Ascending aorta (tissue), 2 donors: ENCODE results near the gene ARHGAP10. TPM values are rescaled to one million over a fixed set of nuclear protein-coding genes. Genes with fewer than 3 reads are reported as not detected.
A peak's percentile ranks its signal among the peaks of the same experiment; 100 is the strongest.

Source experiments
- DNase-seq, 2 donors: peaks; one replicate each; pipeline ENCODE4 v3.0.0-alpha.2; 2019; ENCODE audit warnings: low spot score in 2 of 2
- H3K27ac ChIP-seq, 2 donors: fragments of 200-600 bp; sonication (generic); one replicate each; pipeline ENCODE4 v1.5.1; 2016 to 2017; ENCODE audit warnings: mild to moderate bottlenecking in 1 of 2
- H3K27me3 ChIP-seq: fragments of 200-600 bp; sonication (generic); one replicate; pipeline ENCODE4 v1.5.1; 2017
- H3K36me3 ChIP-seq, 2 donors: fragments of 200-600 bp; sonication (generic); one replicate each; pipeline ENCODE4 v1.5.1; 2016
- H3K4me1 ChIP-seq, 2 donors: fragments of 200-600 bp; sonication (generic); one replicate each; pipeline ENCODE4 v1.5.1; 2016 to 2017; ENCODE audit warnings: mild to moderate bottlenecking in 1 of 2
- H3K4me3 ChIP-seq, 2 donors: fragments of 200-600 bp; sonication (generic); one replicate each; pipeline ENCODE4 v1.5.1; 2016 to 2017; ENCODE audit warnings: mild to moderate bottlenecking in 1 of 2
- H3K9me3 ChIP-seq, 2 donors: fragments of 200-600 bp; sonication (generic); one replicate each; pipeline ENCODE4 v1.5.1; 2016
- CTCF ChIP-seq, 3 experiments: fragments of 200-600 bp in 2 of 3; fragments of 450-650 bp in 1 of 3; sonication (generic) in 2 of 3; IDR thresholded peaks; one replicate each; pipeline ENCODE4 v1.5.1; 2016 to 2019; ENCODE audit warnings: antibody characterized with exemption in 3 of 3, mild to moderate bottlenecking in 1 of 3, moderate library complexity in 1 of 3
- intact Hi-C: fragments of 100-400 bp; cut with DNase I; formaldehyde crosslinking; loops from one replicate; pipeline ENCODE4 v1.15.1; 2023
- total RNA-seq: library from RNA; depleted of rRNA; stranded (reverse); fragments of >200 nt; gene quantifications from one replicate; pipeline ENCODE4 v1.1.0, GENCODE V29; 2016

ARHGAP10 gene
- total RNA-seq, 1 donor from 2014 or later, result 77.3 TPM

GRCh38 chr4:147854154-147854553 is 122.3 kb downstream of the ARHGAP10 start:
- Histone ChIP-seq H3K36me3 (peaks cover 0 to 14% of the 10 kb centered on the region in 2 donors), H3K27ac (peak overlapping the region; percentile 45 to 67), H3K4me3 (no peak overlapping the region), H3K4me1 (peaks cover 7 to 47% of the 10 kb centered on the region in 2 donors), H3K9me3 (no peaks in the 10 kb centered on the region), H3K27me3 (no peaks in the 10 kb centered on the region)
- TF ChIP-seq CTCF (IDR thresholded peaks at IDR 0.05), result no peak
- DNase-seq, result no peak
- intact Hi-C loops, result no loop called here

GRCh38 chr4:147855571-147856009 is 123.7 kb downstream of the ARHGAP10 start:
- no peaks in the 10 kb centered on the region for H3K9me3 ChIP-seq

DNA sequence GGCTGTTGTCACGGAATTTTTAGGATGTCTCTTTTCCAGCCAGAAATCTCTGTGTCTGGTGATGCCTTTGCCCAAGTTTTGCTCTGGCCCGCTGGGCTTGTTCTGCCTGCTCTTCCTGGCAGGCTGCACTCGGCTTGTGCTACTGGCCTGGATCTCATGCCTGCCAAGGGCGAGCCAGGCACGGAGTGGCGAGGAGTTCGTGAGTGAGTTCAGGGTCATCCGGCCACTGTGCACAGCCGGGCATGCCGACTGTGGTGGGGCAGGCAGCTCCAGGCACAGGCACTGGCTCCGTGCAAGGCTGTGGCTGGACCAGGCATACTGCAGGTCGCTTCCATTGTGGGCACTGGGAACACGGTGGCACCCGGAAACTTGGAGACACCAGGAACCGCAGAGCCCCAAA is 129.1 kb downstream of the ARHGAP10 start:
- H3K27me3 ChIP-seq, result no peaks in the 10 kb centered on the region
- H3K4me3 ChIP-seq, result no peak overlapping the region
- H3K4me1 ChIP-seq, result peaks cover 15 to 61% of the 10 kb centered on the region in 2 donors
- intact Hi-C loops, result no loop called here
- H3K27ac ChIP-seq, result peak overlapping the region; percentile 67 to 80
- peak in 1 of 2 donors; percentile 78 for DNase-seq
- peaks cover 0 to 29% of the 10 kb centered on the region in 2 donors for H3K36me3 ChIP-seq
- TF ChIP-seq CTCF (IDR thresholded peaks at IDR 0.05), result no peak
- H3K9me3 ChIP-seq, result no peaks in the 10 kb centered on the region

More at GRCh38 chr4:147855571-147856009, 123.7 kb downstream of the ARHGAP10 start:
- H3K36me3 ChIP-seq, result peaks cover 0 to 12% of the 10 kb centered on the region in 2 donors
- intact Hi-C loops, result loop anchor here (5.0 kb wide), 1 partner anchor 33 kb away; no protein-coding TSS in a partner anchor
- H3K4me3 ChIP-seq, result no peak overlapping the region
- H3K4me1 ChIP-seq, result peaks cover 7 to 46% of the 10 kb centered on the region in 2 donors
- H3K27ac ChIP-seq, result peak overlapping the region; percentile 67 to 80
- H3K27me3 ChIP-seq, result no peaks in the 10 kb centered on the region
- DNase-seq, result no peak
- TF ChIP-seq CTCF (IDR thresholded peaks at IDR 0.05), result no peak

- Histone ChIP-seq H3K36me3 (peaks cover 0 to 39% of the 10 kb centered on the region in 2 donors), H3K9me3 (no peaks in the 10 kb centered on the region), H3K27me3 (no peaks in the 10 kb centered on the region), H3K4me3 (no peak overlapping the region), H3K4me1 (peaks cover 10 to 58% of the 10 kb centered on the region in 2 donors), H3K27ac (peak overlapping the region; percentile 67 to 80)
- intact Hi-C loops, result no loop called here
- no peak for TF ChIP-seq CTCF (IDR thresholded peaks at IDR 0.05)
- DNase-seq, result no peak
Measured at GRCh38 chr4:147862043-147862692, 130.3 kb downstream of the ARHGAP10 start.

GRCh38 chr4:147863111-147863747 is 131.3 kb downstream of the ARHGAP10 start:
- Histone ChIP-seq H3K27ac (peak overlapping the region; percentile 68 to 80), H3K4me3 (no peak overlapping the region), H3K9me3 (no peaks in the 10 kb centered on the region), H3K4me1 (peaks cover 10 to 51% of the 10 kb centered on the region in 2 donors), H3K27me3 (no peaks in the 10 kb centered on the region), H3K36me3 (peaks cover 0 to 46% of the 10 kb centered on the region in 2 donors)
- intact Hi-C loops, result no loop called here
- no peak for TF ChIP-seq CTCF (IDR thresholded peaks at IDR 0.05)
- DNase-seq, result no peak
